ENCODE measurements around the gene RIOK3. TPM values are rescaled to one million over a fixed set of nuclear protein-coding genes. Genes with fewer than 3 reads are reported as not detected.

RIOK3 gene
- total RNA-seq, 2 donors from 2014 or later, result 76.6 to 165 TPM

DNA sequence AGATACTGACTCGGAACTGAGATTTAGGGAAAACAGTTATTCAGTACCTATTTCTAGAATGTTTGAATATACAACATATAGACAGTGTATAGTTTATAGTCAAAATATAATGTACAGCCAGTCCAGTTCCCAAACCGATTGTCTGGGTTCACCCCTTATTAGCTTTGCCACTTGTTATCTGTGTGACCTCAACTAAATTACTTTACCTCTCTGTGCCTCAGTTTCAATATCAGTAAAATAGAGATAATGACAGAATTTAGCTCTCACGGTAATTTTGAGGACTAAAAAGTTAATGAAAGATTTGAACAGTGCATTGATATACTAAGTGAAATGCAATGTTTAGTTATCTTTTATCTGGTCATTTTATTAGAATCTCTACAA, 750 bp upstream of the RIOK3 start:
- Histone ChIP-seq H3K9ac (ENCODE audit: low read depth in 2 of 2, low read length in 2 of 2) (peak overlapping the region in 1 of 2 donors; percentile 99), H3K9me3 (no peaks in the 10 kb centered on the region), H3K4me1 (peaks cover 3% of the 10 kb centered on the region), H3K27ac (peak overlapping the region; percentile 98), H3K4me3 (no peak overlapping the region), H3K36me3 (no peaks in the 10 kb centered on the region), H3K27me3 (no peaks in the 10 kb centered on the region)
- DNase-seq, result no peak
- no peak for TF ChIP-seq CTCF (IDR thresholded peaks at IDR 0.05)
- intact Hi-C loops (cut with DNase I), result no loop called here

- H3K4me3 ChIP-seq, result peak overlapping the region; percentile 97
- no peaks in the 10 kb centered on the region for H3K27me3 ChIP-seq
- no peaks in the 10 kb centered on the region for H3K9me3 ChIP-seq
- H3K4me1 ChIP-seq, result peaks cover 8% of the 10 kb centered on the region
- H3K27ac ChIP-seq, result peak overlapping the region; percentile 98
- no peaks in the 10 kb centered on the region for H3K36me3 ChIP-seq
- DNase-seq, result no peak
- intact Hi-C loops (cut with DNase I), result no loop called here
- no peak for TF ChIP-seq CTCF (IDR thresholded peaks at IDR 0.05)
- peak overlapping the region; percentile 83 to 99 for H3K9ac ChIP-seq (ENCODE audit: low read depth in 2 of 2, low read length in 2 of 2)
Observed at GRCh38 chr18:23453680-23454058, 582 bp downstream of the RIOK3 start.

- Histone ChIP-seq H3K9ac (ENCODE audit: low read depth in 2 of 2, low read length in 2 of 2) (no peak overlapping the region), H3K4me1 (peaks cover 14% of the 10 kb centered on the region), H3K9me3 (no peaks in the 10 kb centered on the region), H3K36me3 (no peaks in the 10 kb centered on the region), H3K27ac (no peak overlapping the region), H3K4me3 (no peak overlapping the region), H3K27me3 (no peaks in the 10 kb centered on the region)
- intact Hi-C loops (cut with DNase I), result no loop called here
- DNase-seq, result no peak
- no peak for TF ChIP-seq CTCF (IDR thresholded peaks at IDR 0.05)
Observed at GRCh38 chr18:23456835-23457234, 3.7 kb downstream of the RIOK3 start.

GRCh38 chr18:23458830-23459529, 5.9 kb downstream of the RIOK3 start:
- TF ChIP-seq CTCF (IDR thresholded peaks at IDR 0.05), result no peak
- no peaks in the 10 kb centered on the region for H3K9me3 ChIP-seq
- H3K36me3 ChIP-seq, result peaks cover 9% of the 10 kb centered on the region
- no peak overlapping the region for H3K4me3 ChIP-seq
- intact Hi-C loops (cut with DNase I), result no loop called here
- H3K27ac ChIP-seq, result peak overlapping the region; percentile 57
- H3K27me3 ChIP-seq, result no peaks in the 10 kb centered on the region
- peak overlapping the region in 1 of 2 donors; percentile 14 for H3K9ac ChIP-seq (ENCODE audit: low read depth in 2 of 2, low read length in 2 of 2)
- peaks cover 10% of the 10 kb centered on the region for H3K4me1 ChIP-seq
- DNase-seq, result no peak

GRCh38 chr18:23459530-23459921, 6.4 kb downstream of the RIOK3 start:
- H3K4me1 ChIP-seq, result peaks cover 10% of the 10 kb centered on the region
- no peak for DNase-seq
- no peaks in the 10 kb centered on the region for H3K9me3 ChIP-seq

More at GRCh38 chr18:23459530-23459921, 6.4 kb downstream of the RIOK3 start:
- TF ChIP-seq CTCF (IDR thresholded peaks at IDR 0.05), result no peak
- H3K36me3 ChIP-seq, result peaks cover 10% of the 10 kb centered on the region
- H3K27ac ChIP-seq, result peak overlapping the region; percentile 57
- no peak overlapping the region for H3K4me3 ChIP-seq
- H3K27me3 ChIP-seq, result no peaks in the 10 kb centered on the region
- intact Hi-C loops (cut with DNase I), result no loop called here
- no peak overlapping the region for H3K9ac ChIP-seq (ENCODE audit: low read depth in 2 of 2, low read length in 2 of 2)
